ENCODE results near the gene COPS3. TPM values are rescaled to one million over a fixed set of nuclear protein-coding genes. Genes with fewer than 3 reads are reported as not detected.

Gene COPS3
- total RNA-seq, 4 donors from 2014 or later = 28.9 to 78.2 (median 60.0) TPM

GRCh38 chr17:17204635-17205231 is 76.3 kb downstream of the COPS3 start:
- intact Hi-C loops (cut with DNase I; ENCODE audit: low total_unique reads) (no loop called here), in situ Hi-C loops (cut with MboI; ENCODE audit: low pct_ligation_motif_present in 1 of 4, low pct_unique_long_range_greater_than_20kb in 1 of 4, low sequenced_read_pairs in 3 of 4) (no loop called here)
- H3K4me1 ChIP-seq = peaks cover 29 to 58% (median 50%) of the 10 kb centered on the region in 4 donors
- no peaks in the 10 kb centered on the region for H3K36me3 ChIP-seq
- TF ChIP-seq EP300 (IDR thresholded peaks at IDR 0.05; ENCODE audit: low read depth) = no peak
- TF ChIP-seq CTCF (IDR thresholded peaks at IDR 0.05) = no peak
- TF ChIP-seq POLR2A (IDR thresholded peaks at IDR 0.05) = no peak
- no peak for TF ChIP-seq POLR2AphosphoS5 (IDR thresholded peaks at IDR 0.05)
- H3K27me3 ChIP-seq = no peaks in the 10 kb centered on the region
- peak overlapping the region; percentile 78 to 94 (median 86) for H3K27ac ChIP-seq
- 48% methylated on average over 11 of the region's 14 CpGs; no CpG with 5 or more reads in 1 of the 2 donors for WGBS, 2 donors (ENCODE audit: low coverage in 1 of 2)
- no peaks in the 10 kb centered on the region for H3K9me3 ChIP-seq
- peak overlapping the region; percentile 30 to 57 (median 49) for H3K4me3 ChIP-seq
- no peak for DNase-seq

GRCh38 chr17:17204041-17204591 is 76.9 kb downstream of the COPS3 start:
- 58 to 69% methylated on average over 3 to 15 of the region's 15 CpGs for WGBS, 2 donors (ENCODE audit: low coverage in 1 of 2)
- in situ Hi-C loops (cut with MboI; ENCODE audit: low pct_ligation_motif_present in 1 of 4, low pct_unique_long_range_greater_than_20kb in 1 of 4, low sequenced_read_pairs in 3 of 4) (no loop called here), intact Hi-C loops (cut with DNase I; ENCODE audit: low total_unique reads) (no loop called here)
- peak; percentile 30 for DNase-seq
- Histone ChIP-seq H3K27ac (peak overlapping the region; percentile 78 to 94 (median 86)), H3K4me1 (peaks cover 29 to 63% (median 51%) of the 10 kb centered on the region in 4 donors), H3K36me3 (no peaks in the 10 kb centered on the region), H3K4me3 (no peak overlapping the region), H3K27me3 (no peaks in the 10 kb centered on the region), H3K9me3 (no peaks in the 10 kb centered on the region)
- TF ChIP-seq POLR2AphosphoS5 (IDR thresholded peaks at IDR 0.05) = peak in 1 of 3 donors; percentile 37
- TF ChIP-seq EP300 (IDR thresholded peaks at IDR 0.05; ENCODE audit: low read depth) = no peak

GRCh38 chr17:17203173-17203730 is 77.8 kb downstream of the COPS3 start:
- Histone ChIP-seq H3K27me3 (no peaks in the 10 kb centered on the region), H3K9me3 (no peaks in the 10 kb centered on the region), H3K27ac (peak overlapping the region; percentile 78 to 94 (median 86)), H3K36me3 (no peaks in the 10 kb centered on the region), H3K4me1 (peaks cover 29 to 63% (median 51%) of the 10 kb centered on the region in 4 donors), H3K4me3 (no peak overlapping the region)
- 77% methylated on average over 15 of the region's 15 CpGs; no CpG with 5 or more reads in 1 of the 2 donors for WGBS, 2 donors (ENCODE audit: low coverage in 1 of 2)
- intact Hi-C loops (cut with DNase I; ENCODE audit: low total_unique reads) = no loop called here
- TF ChIP-seq EP300 (IDR thresholded peaks at IDR 0.05; ENCODE audit: low read depth) (no peak), POLR2AphosphoS5 (IDR thresholded peaks at IDR 0.05) (no peak), CTCF (IDR thresholded peaks at IDR 0.05) (no peak), POLR2A (IDR thresholded peaks at IDR 0.05) (no peak)
- DNase-seq = no peak
- in situ Hi-C loops (cut with MboI; ENCODE audit: low pct_ligation_motif_present in 1 of 4, low pct_unique_long_range_greater_than_20kb in 1 of 4, low sequenced_read_pairs in 3 of 4) = no loop called here

GRCh38 chr17:17201907-17202306 is 79.1 kb downstream of the COPS3 start:
- Histone ChIP-seq H3K4me1 (peaks cover 29 to 62% (median 49%) of the 10 kb centered on the region in 4 donors), H3K27ac (peak overlapping the region; percentile 78 to 94 (median 86)), H3K9me3 (no peaks in the 10 kb centered on the region), H3K36me3 (no peaks in the 10 kb centered on the region), H3K4me3 (no peak overlapping the region), H3K27me3 (no peaks in the 10 kb centered on the region)
- peak in 2 of 3 donors; percentile 25 to 26 for TF ChIP-seq POLR2AphosphoS5 (IDR thresholded peaks at IDR 0.05)
- no peak for TF ChIP-seq POLR2A (IDR thresholded peaks at IDR 0.05)
- DNase-seq = no peak
- in situ Hi-C loops (cut with MboI; ENCODE audit: low pct_ligation_motif_present in 1 of 4, low pct_unique_long_range_greater_than_20kb in 1 of 4, low sequenced_read_pairs in 3 of 4) (no loop called here), intact Hi-C loops (cut with DNase I; ENCODE audit: low total_unique reads) (no loop called here)
- 82 to 89% methylated on average over 3 to 8 of the region's 8 CpGs for WGBS, 2 donors (ENCODE audit: low coverage in 1 of 2)

GRCh38 chr17:17201271-17201670 is 79.8 kb downstream of the COPS3 start:
- Histone ChIP-seq H3K4me1 (peaks cover 29 to 56% (median 43%) of the 10 kb centered on the region in 4 donors), H3K36me3 (no peaks in the 10 kb centered on the region), H3K9me3 (no peaks in the 10 kb centered on the region), H3K27me3 (no peaks in the 10 kb centered on the region), H3K4me3 (no peak overlapping the region), H3K27ac (peak overlapping the region; percentile 78 to 94 (median 86))
- no peak for TF ChIP-seq POLR2A (IDR thresholded peaks at IDR 0.05)
- TF ChIP-seq EP300 (IDR thresholded peaks at IDR 0.05; ENCODE audit: low read depth) = no peak
- no peak for TF ChIP-seq POLR2AphosphoS5 (IDR thresholded peaks at IDR 0.05)
- TF ChIP-seq CTCF (IDR thresholded peaks at IDR 0.05) = no peak
- in situ Hi-C loops (cut with MboI; ENCODE audit: low pct_ligation_motif_present in 1 of 4, low pct_unique_long_range_greater_than_20kb in 1 of 4, low sequenced_read_pairs in 3 of 4) (no loop called here), intact Hi-C loops (cut with DNase I; ENCODE audit: low total_unique reads) (no loop called here)
- 72 to 80% methylated on average over 6 to 10 of the region's 10 CpGs for WGBS, 2 donors (ENCODE audit: low coverage in 1 of 2)
- DNase-seq = no peak
